GM21515 (cell line): ENCODE measurements around the gene SPRY4.
"Not testable (repeated sequence)": the region's sequence is repeated elsewhere in the genome, so short reads cannot be mapped to it uniquely, and the experiment has no call there.

ENCODE experiments used
- ATAC-seq: cut with Tn5 transposase; IDR thresholded peaks from one replicate; pipeline ENCODE4 v1.9.1; 2021; ENCODE audit not compliant: unreplicated experiment

SPRY4 gene

GRCh38 chr5:142264084-142264483 lies 60.7 kb downstream of the SPRY4 start:
- not testable (repeated sequence) for ATAC-seq

GRCh38 chr5:142263346-142263745 lies 61.5 kb downstream of the SPRY4 start:
- no peak for ATAC-seq

GRCh38 chr5:142262683-142263082 lies 62.1 kb downstream of the SPRY4 start:
- ATAC-seq, result no peak
